HG02870 (cell line): Measurements from ENCODE around the gene ATRAID.
A peak's percentile ranks its signal among the peaks of the same experiment; 100 is the strongest.

Experiments used
- ATAC-seq: cut with Tn5 transposase; IDR thresholded peaks from one replicate; pipeline ENCODE4 v1.9.1; 2021; ENCODE audit warnings: mild to moderate bottlenecking, moderate library complexity; ENCODE audit not compliant: unreplicated experiment

The ATRAID gene

GRCh38 chr2:27217173-27218121, 5.6 kb downstream of the ATRAID start, which contains the start of gene CAD:
TSS of gene CAD (plus strand) at chr2:27217369. CDS start at chr2:27217552, 183 bp downstream.
- ATAC-seq: peak; percentile 59

GRCh38 chr2:27218614-27219013, 6.8 kb downstream of the ATRAID start:
- no peak for ATAC-seq

- ATAC-seq: no peak
These were observed 7.2 kb downstream of the ATRAID start for GRCh38 chr2:27219091-27219490.

- no peak for ATAC-seq
These were observed 8.2 kb downstream of the ATRAID start for GRCh38 chr2:27220091-27220490.

GRCh38 chr2:27221166-27221565, 9.3 kb downstream of the ATRAID start:
- no peak for ATAC-seq

GRCh38 chr2:27222407-27222806, 10.6 kb downstream of the ATRAID start:
- ATAC-seq: no peak

- ATAC-seq: no peak
These were observed 11.6 kb downstream of the ATRAID start for GRCh38 chr2:27223416-27223815.

GRCh38 chr2:27225526-27225925, 13.7 kb downstream of the ATRAID start:
- ATAC-seq: no peak

- ATAC-seq: no peak
These were observed 15.7 kb downstream of the ATRAID start for GRCh38 chr2:27227501-27227900.

- no peak for ATAC-seq
These were observed 20.1 kb downstream of the ATRAID start for GRCh38 chr2:27231921-27232320.

- no peak for ATAC-seq
These were observed 21.5 kb downstream of the ATRAID start for GRCh38 chr2:27233341-27233740.

GRCh38 chr2:27236136-27236535, 24.3 kb downstream of the ATRAID start:
- ATAC-seq: no peak

- ATAC-seq: no peak
These were observed 24.8 kb downstream of the ATRAID start for GRCh38 chr2:27236626-27237025.

- ATAC-seq: no peak
These were observed 25.6 kb downstream of the ATRAID start for GRCh38 chr2:27237341-27237945.

GRCh38 chr2:27238976-27239375, 27.1 kb downstream of the ATRAID start:
- no peak for ATAC-seq

GRCh38 chr2:27240406-27240805, 28.6 kb downstream of the ATRAID start:
- no peak for ATAC-seq

GRCh38 chr2:27241761-27242613, 30.1 kb downstream of the ATRAID start:
- ATAC-seq: no peak

- ATAC-seq: no peak
These were observed 30.7 kb downstream of the ATRAID start for GRCh38 chr2:27242614-27242951.

GRCh38 chr2:27243391-27244130, 31.7 kb downstream of the ATRAID start:
- ATAC-seq: no peak

GRCh38 chr2:27245116-27245515, 33.3 kb downstream of the ATRAID start:
- no peak for ATAC-seq

GRCh38 chr2:27245626-27246025, 33.8 kb downstream of the ATRAID start:
- no peak for ATAC-seq
